Gastrocnemius medialis (tissue), 4 donors: Measurements from ENCODE around the gene EFCAB6. TPM values are rescaled to one million over a fixed set of nuclear protein-coding genes. Genes with fewer than 3 reads are reported as not detected.

Experiments
- total RNA-seq, 4 donors: library from RNA; depleted of rRNA; stranded (reverse); fragments of >200 nt; gene quantifications; one replicate each; pipeline versions ENCODE4 v1.1.0 to v1.2.3, GENCODE V29; 2016

The EFCAB6 gene
- total RNA-seq, 4 donors from 2014 or later, result 0.07 to 4.4 (median 0.28) TPM

Other genes with a start within 250 kb of the EFCAB6 start
- not detected for gene SULT4A1, start 50.2 kb upstream of the EFCAB6 start, total RNA-seq
- gene PNPLA5, start 79.7 kb upstream of the EFCAB6 start, total RNA-seq, result not detected
- gene PNPLA3, start 111.5 kb upstream of the EFCAB6 start, total RNA-seq, result 1 to 10 TPM in 2 of 4 donors, under 1 TPM in 1, not detected in 1; 0.58 to 2.3 (median 1.4) TPM
- 100 to 1,000 TPM in 1 of 4 donors, 10 to 100 TPM in 3; 67.4 to 104 (median 72.0) TPM for gene SAMM50, start 143.1 kb upstream of the EFCAB6 start, total RNA-seq
- gene PARVB, start 212.0 kb upstream of the EFCAB6 start, total RNA-seq, result 100 to 1,000 TPM; 120 to 201 (median 147) TPM